Heart left ventricle (tissue), 16 donors: ENCODE data around the gene C11orf54. TPM values are rescaled to one million over a fixed set of nuclear protein-coding genes. Genes with fewer than 3 reads are reported as not detected.

ENCODE experiments used
- ATAC-seq, 4 donors: fragments of 200-7000 bp; cut with Tn5 transposase; one replicate each; pipeline ENCODE4 v1.9.1; 2020 to 2022; ENCODE audit warnings: moderate library complexity in 4 of 4, mild to moderate bottlenecking in 3 of 4, moderate number of reproducible peaks in 1 of 4
- DNase-seq, 5 donors: peaks; one replicate each; pipeline ENCODE4 v3.0.0-alpha.2; 2020
- H3K27ac ChIP-seq, 12 donors: fragments of 200-600 bp; sonication (generic) in 4 of 12; one replicate each; pipeline versions ENCODE4 v1.5.0 to v1.8.0; 2016 to 2022; ENCODE audit warnings: mild to moderate bottlenecking in 2 of 12
- H3K27me3 ChIP-seq, 9 donors: fragments of 200-600 bp; sonication (generic) in 2 of 9; one replicate each; pipeline versions ENCODE4 v1.5.1 to v1.8.0; 2016 to 2022; ENCODE audit warnings: mild to moderate bottlenecking in 3 of 9
- H3K36me3 ChIP-seq, 9 donors: fragments of 200-600 bp; sonication (generic) in 2 of 9; one replicate each; pipeline versions ENCODE4 v1.5.0 to v1.8.0; 2018 to 2022; ENCODE audit warnings: mild to moderate bottlenecking in 2 of 9
- H3K4me1 ChIP-seq, 12 donors: fragments of 200-600 bp; sonication (generic) in 4 of 12; one replicate each; pipeline versions ENCODE4 v1.5.0 to v1.8.0; 2016 to 2022; ENCODE audit warnings: mild to moderate bottlenecking in 3 of 12
- H3K4me3 ChIP-seq, 12 donors: fragments of 200-600 bp; sonication (generic) in 4 of 12; one replicate each; pipeline versions ENCODE4 v1.5.0 to v1.8.0; 2017 to 2022; ENCODE audit warnings: mild to moderate bottlenecking in 9 of 12, moderate library complexity in 4 of 12
- H3K9me3 ChIP-seq, 12 donors: fragments of 200-600 bp; sonication (generic) in 4 of 12; one replicate each; pipeline versions ENCODE4 v1.5.0 to v1.8.0; 2016 to 2022; ENCODE audit warnings: mild to moderate bottlenecking in 1 of 12
- POLR2A ChIP-seq, 2 donors: fragments of 450-650 bp; IDR thresholded peaks; one replicate each; pipeline ENCODE4 v1.6.1; 2017; ENCODE audit warnings: antibody characterized with exemption in 2 of 2, mild to moderate bottlenecking in 2 of 2, moderate library complexity in 2 of 2
- WGBS, 4 donors: extraction: QIAGEN DNeasy Blood & Tissue Kit in 2 of 4; methylation state at CpG; one replicate each; pipeline versions ENCODE4 v1.1.5 to v1.1.7; 2013 to 2018; 5-methylcytosine and 5-hydroxymethylcytosine counted together
- intact Hi-C, 10 donors: fragments of 100-400 bp; cut with DNase I; formaldehyde crosslinking; loops; one replicate each; pipeline versions ENCODE4 v1.11.1 to v1.14.2; 2022
- polyA plus RNA-seq, 2 donors: library from polyadenylated mRNA; stranded (reverse); fragments of 200-250 nt; gene quantifications; one replicate each; pipeline ENCODE4 v1.2.3, GENCODE V29; 2013
- total RNA-seq, 9 donors: library from RNA; depleted of rRNA in 2 of 9; stranded (reverse); fragments of >200 nt in 2 of 9; fragmentation: NEBNext Ultra II Directional in 3 of 9; extraction: Animal tissue kit (Norgen Biotek cat#: 25700) in 3 of 9; gene quantifications; one replicate each; pipeline versions ENCODE4 v1.1.0 to v1.2.4, GENCODE V29; 2016 to 2023
- TF ChIP-seq, protein P1 (sequence below), 12 donors: fragments of 200-600 bp; sonication (generic) in 4 of 12; IDR thresholded peaks; one replicate each; pipeline versions ENCODE4 v1.5.0 to v1.8.0; 2018 to 2022; ENCODE audit warnings: antibody characterized with exemption in 12 of 12, mild to moderate bottlenecking in 5 of 12
- donor health status: ischemic (EF 13 %, LVEDD 7.1; RV severe dilation, severe dysfunction).
- donor health status: healthy with polysubstance abuse.
- donor health status: DM: no; HTN: yes; CAD: no.
- donor health status: DM: no; HTN: no; CAD: no.
- donor health status: ischemic (EF 25% LVEDD 6.9; RV normal size, moderate dysfunction).
- donor health status: ischemic (EF 25% LVEDD 5.7; RV mildly dilated, moderate dysfunction).
- donor health status: healthy.
- donor health status: DM: yes; HTN: yes; CAD: no.
- donor health status: ischemic (EF 35%, LVEDD 5.7; RV mildly dilated, moderate dysfunction).
- donor health status: nonischemic (EF 11% LVEDD 7.7; RV severe dilation, severe dysfunction).
- donor health status: DM: yes; HTN: yes; CAD: no.
- donor health status: PGD.
- donor health status: ischemic (EF 29% LVEDD 5.4; RV normal size, mild dysfunction).
- donor health status: nonischemic (EF 23%, LVEDD 6.1; RV moderate dilation, normal function).

C11orf54 gene
- total and polyA plus RNA-seq, 11 donors = 17.2 to 46.2 (median 26.0) TPM

DNA sequence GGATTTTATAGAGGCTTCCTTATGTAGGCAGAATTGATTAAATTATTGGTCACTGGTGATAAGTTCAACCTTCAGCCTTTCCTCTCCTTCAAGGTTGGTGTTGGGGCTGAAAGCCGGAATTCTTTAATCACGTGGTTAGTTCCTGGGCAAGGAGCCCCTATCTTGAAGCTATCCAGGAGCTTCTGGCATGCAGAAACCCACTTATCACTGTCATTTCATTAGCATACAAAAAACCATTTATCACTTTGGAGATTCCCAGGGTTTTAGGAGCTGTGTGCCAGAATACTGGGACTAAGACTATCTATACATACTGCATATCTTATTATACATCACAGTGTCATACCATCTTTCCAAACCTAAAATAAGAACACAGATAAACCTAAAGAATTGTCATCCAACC is 24.1 kb downstream of the C11orf54 start:
- no peak overlapping the region for H3K4me3 ChIP-seq
- intact Hi-C loops = no loop called here
- no peaks in the 10 kb centered on the region for H3K4me1 ChIP-seq
- ATAC-seq = no peak
- H3K27ac ChIP-seq = no peak overlapping the region
- no peak for DNase-seq
- WGBS, 4 donors = 38 to 56% (median 47%) methylated on average over 2 of the region's 2 CpGs
- peaks cover 0 to 56% (median 46%) of the 10 kb centered on the region in 9 donors for H3K36me3 ChIP-seq
- H3K27me3 ChIP-seq = no peaks in the 10 kb centered on the region
- H3K9me3 ChIP-seq = no peaks in the 10 kb centered on the region
- TF ChIP-seq POLR2A (IDR thresholded peaks at IDR 0.05) = no peak
- TF ChIP-seq, protein P1, sequence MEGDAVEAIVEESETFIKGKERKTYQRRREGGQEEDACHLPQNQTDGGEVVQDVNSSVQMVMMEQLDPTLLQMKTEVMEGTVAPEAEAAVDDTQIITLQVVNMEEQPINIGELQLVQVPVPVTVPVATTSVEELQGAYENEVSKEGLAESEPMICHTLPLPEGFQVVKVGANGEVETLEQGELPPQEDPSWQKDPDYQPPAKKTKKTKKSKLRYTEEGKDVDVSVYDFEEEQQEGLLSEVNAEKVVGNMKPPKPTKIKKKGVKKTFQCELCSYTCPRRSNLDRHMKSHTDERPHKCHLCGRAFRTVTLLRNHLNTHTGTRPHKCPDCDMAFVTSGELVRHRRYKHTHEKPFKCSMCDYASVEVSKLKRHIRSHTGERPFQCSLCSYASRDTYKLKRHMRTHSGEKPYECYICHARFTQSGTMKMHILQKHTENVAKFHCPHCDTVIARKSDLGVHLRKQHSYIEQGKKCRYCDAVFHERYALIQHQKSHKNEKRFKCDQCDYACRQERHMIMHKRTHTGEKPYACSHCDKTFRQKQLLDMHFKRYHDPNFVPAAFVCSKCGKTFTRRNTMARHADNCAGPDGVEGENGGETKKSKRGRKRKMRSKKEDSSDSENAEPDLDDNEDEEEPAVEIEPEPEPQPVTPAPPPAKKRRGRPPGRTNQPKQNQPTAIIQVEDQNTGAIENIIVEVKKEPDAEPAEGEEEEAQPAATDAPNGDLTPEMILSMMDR (IDR thresholded peaks at IDR 0.05) = no peak

GRCh38 chr11:93766504-93766903 is 25.0 kb downstream of the C11orf54 start:
- peaks cover 0 to 46% (median 36%) of the 10 kb centered on the region in 9 donors for H3K36me3 ChIP-seq
- H3K27me3 ChIP-seq = no peaks in the 10 kb centered on the region
- H3K27ac ChIP-seq = no peak overlapping the region
- H3K4me1 ChIP-seq = no peaks in the 10 kb centered on the region
- H3K9me3 ChIP-seq = no peaks in the 10 kb centered on the region
- DNase-seq = no peak
- ATAC-seq = no peak
- WGBS, 4 donors = 81 to 86% (median 84%) methylated on average over 5 of the region's 5 CpGs
- intact Hi-C loops = no loop called here
- H3K4me3 ChIP-seq = no peak overlapping the region
- no peak for TF ChIP-seq POLR2A (IDR thresholded peaks at IDR 0.05)
- TF ChIP-seq, protein P1 (IDR thresholded peaks at IDR 0.05) = no peak

- DNase-seq (no peak), ATAC-seq (no peak)
- Histone ChIP-seq H3K4me3 (no peak overlapping the region), H3K4me1 (no peaks in the 10 kb centered on the region), H3K9me3 (no peaks in the 10 kb centered on the region), H3K27me3 (no peaks in the 10 kb centered on the region), H3K27ac (no peak overlapping the region), H3K36me3 (peaks cover 0 to 41% (median 31%) of the 10 kb centered on the region in 9 donors)
- intact Hi-C loops = no loop called here
- TF ChIP-seq, protein P1 (IDR thresholded peaks at IDR 0.05) = no peak
- TF ChIP-seq POLR2A (IDR thresholded peaks at IDR 0.05) = no peak
- whole genome bisulfite sequencing, 4 donors = 89 to 94% (median 90%) methylated on average over 3 of the region's 3 CpGs
Observed at GRCh38 chr11:93767018-93767417, 25.5 kb downstream of the C11orf54 start.

DNA sequence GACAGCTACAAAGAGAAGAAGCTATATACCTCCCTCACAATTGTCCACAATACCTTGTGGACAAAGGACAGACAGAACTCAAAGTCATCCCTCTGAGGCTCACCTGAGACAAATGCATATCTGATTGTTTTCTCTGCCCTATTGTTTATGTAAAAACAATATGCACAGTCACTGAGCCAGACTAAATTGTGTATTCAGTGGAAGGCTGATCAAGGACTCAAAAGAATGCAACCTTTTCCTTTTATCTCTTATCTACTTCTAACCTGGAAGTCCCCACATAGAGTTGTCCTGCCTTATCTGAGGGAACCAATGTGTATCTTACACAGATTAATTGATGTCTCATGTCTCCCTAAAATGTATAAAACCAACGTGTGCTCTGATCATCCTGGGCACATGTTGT is 28.7 kb downstream of the C11orf54 start:
- no peak for ATAC-seq
- intact Hi-C loops = no loop called here
- no peaks in the 10 kb centered on the region for H3K27me3 ChIP-seq
- H3K4me1 ChIP-seq = peaks cover 0 to 5% (median 0%) of the 10 kb centered on the region in 12 donors
- H3K36me3 ChIP-seq = peaks cover 0 to 9% (median under 1%) of the 10 kb centered on the region in 9 donors
- H3K9me3 ChIP-seq = no peaks in the 10 kb centered on the region
- H3K4me3 ChIP-seq = no peak overlapping the region
- no peak for TF ChIP-seq POLR2A (IDR thresholded peaks at IDR 0.05)
- TF ChIP-seq, protein P1 (IDR thresholded peaks at IDR 0.05) = no peak
- WGBS, 4 donors = 39 to 61% (median 49%) methylated on average over 1 of the region's 1 CpG
- DNase-seq = no peak
- no peak overlapping the region for H3K27ac ChIP-seq
